HG03469 (cell line): ENCODE data around the gene ADAM15.

Experiments used
- ATAC-seq: cut with Tn5 transposase; IDR thresholded peaks from one replicate; pipeline ENCODE4 v1.9.1; 2021; ENCODE audit warnings: mild to moderate bottlenecking, moderate library complexity, moderate number of reproducible peaks; ENCODE audit not compliant: unreplicated experiment

ADAM15 gene

DNA sequence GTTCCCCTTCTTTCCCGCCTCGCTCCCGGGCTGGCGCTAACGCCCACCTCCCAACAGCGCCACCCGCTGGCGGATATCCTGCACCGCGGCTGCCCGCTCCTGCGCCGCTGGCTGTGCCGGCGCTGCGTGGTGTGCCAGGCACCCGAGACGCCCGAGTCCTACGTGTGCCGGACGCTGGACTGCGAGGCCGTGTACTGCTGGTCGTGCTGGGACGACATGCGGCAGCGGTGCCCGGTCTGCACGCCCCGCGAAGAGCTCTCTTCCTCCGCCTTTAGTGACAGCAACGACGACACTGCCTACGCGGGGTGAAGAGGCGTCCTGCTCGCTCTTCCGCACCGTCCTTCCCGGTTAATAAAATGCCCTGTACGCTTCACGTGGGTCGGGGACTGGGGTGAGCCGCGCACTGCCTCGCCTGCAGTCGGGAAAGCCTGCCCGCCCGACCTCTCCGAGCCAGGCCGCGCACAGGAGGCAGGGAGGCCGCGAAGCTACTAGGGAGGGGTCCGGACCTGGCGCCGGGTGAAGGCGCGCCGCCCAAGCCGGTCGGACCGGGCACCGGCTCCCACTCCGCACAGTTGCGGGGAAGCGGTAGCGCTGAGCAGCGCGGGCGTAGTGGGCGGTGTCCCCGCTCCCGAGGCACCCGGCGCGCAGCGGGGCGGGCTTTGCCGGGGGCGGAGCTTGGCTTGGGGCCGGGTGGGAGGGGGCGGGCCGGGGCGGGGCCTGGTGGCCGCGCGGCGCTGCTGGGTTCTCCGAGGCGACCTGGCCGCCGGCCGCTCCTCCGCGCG lies at the start of gene ADAM15:
Gene ADAM15, plus strand, starts transcription at position 757 of the 782 bp plus-strand sequence. CDS start 71 bp downstream, outside the sequence.
- peak; percentile 45 for ATAC-seq

DNA sequence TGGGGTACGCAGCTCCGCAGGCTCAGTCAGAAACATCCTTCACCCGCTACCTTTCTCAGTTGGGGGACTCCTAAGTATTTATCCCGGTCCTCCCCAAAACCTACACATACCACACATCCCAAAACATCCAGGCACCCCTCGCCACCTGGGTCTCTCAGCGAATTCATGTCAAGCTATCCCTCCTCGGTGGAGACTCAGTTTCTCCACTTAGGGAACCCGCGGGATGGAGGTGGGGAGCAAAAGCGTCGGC lies 49.8 kb upstream of the ADAM15 start:
- ATAC-seq = no peak

DNA sequence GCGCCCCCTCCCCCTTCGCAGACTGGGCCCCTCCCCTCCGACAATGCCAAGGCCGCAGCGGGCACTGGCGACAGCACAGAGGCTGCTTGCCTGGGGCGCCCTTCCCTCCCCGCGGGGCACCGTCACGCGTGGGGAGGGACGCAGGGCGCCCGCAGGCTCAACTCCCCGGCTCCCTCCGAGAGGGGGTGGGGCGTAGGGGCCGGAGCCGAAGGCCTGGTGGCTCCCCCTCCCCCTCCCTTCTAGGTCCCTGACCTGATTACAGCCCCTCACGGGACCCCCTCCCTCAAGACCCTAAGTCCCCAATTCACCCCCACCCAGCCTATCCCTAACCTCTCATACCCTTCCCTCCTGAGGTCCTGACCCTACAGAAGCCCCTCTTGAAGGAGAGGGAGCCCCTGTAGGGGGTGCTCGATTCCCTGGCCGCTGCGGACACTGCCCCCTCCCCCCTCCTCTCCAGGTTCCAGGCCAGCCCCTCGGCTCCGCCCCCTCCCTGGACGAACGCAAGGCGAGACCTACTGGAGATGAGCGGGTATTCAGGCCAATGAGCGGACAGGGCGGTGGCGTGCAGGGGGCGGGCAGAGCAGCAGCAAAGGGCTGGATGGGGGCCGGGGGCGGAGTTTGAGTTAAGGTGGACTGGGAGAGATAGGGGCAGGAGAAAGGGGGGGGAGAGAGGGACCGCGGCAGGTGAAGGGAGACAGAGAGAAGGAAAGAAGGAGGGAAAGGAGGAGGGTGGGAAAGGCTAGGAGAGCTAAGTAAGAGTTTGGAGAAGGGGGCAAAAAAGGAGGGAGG lies 49.2 kb upstream of the ADAM15 start:
- ATAC-seq = no peak

DNA sequence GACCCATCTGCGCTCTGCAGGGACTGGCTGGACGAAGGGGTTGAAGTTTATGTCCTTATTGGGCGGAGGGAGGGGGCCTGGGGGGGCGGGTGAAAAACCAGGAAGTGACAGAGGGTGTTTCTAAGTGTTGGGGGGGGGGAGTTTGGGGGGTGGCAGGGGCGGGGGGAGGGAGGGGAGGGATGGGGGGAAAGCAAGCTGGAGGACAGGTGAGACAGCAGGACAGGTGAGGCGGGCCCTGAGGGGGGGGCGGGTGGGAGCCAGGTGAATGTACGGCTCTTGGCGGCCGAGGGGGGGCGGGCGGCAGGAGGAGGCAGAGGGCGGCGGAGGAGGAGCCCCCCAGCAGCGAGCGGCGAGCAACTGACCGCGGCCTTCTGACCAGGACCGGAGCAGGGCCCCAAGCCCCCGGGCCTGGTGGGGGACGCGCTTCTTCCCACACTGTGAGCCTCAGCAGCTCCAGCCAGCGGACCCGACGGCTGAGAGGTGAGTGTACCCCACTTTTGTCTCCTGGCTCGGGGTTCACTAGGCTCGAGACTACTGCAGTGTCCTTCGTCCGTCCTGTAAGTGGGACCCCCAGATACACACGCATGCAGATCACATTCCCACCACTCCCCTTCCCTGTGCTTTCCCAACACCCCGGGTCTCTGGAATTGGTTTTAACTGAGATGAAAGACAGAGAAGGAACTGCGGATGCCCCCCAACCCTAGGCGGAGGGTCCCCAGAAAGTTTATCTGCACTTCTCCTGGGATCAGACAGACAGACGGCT lies 48.5 kb upstream of the ADAM15 start, which contains the start of gene ZBTB7B:
Gene ZBTB7B, plus strand, starts transcription at position 339 of the 763 bp plus-strand sequence. CDS start 11,859 bp downstream, outside the sequence.
- ATAC-seq = no peak

DNA sequence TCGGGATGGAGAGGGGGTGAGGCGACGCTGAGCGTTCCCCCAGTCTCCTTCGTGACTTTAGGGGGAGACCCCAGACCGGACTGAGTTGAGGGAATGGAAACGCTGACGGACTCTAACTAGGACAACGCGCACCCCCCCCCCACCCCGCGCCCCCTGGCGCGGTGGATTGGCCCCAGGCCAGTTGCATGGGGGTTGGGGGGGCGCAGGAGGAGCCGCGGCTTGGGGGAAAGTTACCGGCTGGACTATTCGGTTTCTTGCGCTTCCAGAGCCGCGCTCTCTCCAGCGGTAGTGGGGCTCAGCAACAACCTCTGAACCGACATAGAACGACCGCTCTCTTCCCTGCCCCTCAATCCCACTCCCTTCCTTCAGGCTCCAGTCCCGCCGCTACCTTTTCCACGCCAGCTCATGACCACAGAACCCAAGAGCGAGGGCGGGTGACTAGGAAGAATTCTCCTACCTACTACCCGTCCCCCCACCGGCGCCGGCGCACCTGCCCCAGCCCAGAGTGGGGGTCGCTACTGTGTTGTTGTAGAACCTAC lies 47.8 kb upstream of the ADAM15 start:
- ATAC-seq = no peak

- ATAC-seq = no peak
These were observed 47.3 kb upstream of the ADAM15 start for GRCh38 chr1:155003766-155004351.

DNA sequence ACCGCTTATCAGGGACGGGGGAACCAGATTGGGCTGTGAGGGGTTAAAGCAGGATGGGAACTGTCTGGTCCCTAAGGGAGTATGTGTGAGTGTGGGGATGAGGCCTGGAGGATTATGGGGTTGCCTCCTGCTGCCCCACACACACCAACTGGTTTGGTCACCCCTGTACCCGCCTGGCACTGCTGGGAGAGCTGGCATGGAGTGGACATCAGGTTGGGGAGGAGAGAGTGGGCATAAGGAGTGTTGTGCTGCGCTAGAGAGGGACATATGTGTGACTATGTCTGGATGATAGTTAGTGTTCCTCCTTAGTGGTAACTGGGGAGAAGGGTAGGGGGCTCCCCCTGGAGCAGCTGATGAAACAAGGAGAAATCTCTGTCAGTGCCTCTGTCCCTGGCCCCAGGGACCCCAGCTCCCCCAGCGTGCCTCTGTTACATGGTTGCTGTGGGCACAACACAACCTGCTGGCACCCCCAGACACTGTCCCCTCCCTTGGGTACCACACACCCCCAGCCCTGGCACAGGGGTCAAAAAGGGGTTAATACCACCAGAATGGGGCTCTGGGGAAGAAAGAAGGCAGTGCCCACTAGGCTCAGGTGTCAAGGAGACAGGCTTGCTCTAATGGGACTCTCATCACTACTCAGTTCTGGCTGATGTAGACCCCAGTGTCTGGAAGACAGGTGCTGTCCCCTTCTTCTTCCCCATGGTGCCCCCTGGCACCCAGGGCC lies 46.6 kb upstream of the ADAM15 start:
- ATAC-seq = no peak

GRCh38 chr1:155005076-155006011 lies 45.8 kb upstream of the ADAM15 start:
- ATAC-seq = no peak

- no peak for ATAC-seq
These were observed 44.5 kb upstream of the ADAM15 start for GRCh38 chr1:155006601-155007101.

- no peak for ATAC-seq
These were observed 43.8 kb upstream of the ADAM15 start for GRCh38 chr1:155007251-155007828.

- no peak for ATAC-seq
These were observed 42.8 kb upstream of the ADAM15 start for GRCh38 chr1:155008015-155008941.

- ATAC-seq = no peak
These were observed 41.9 kb upstream of the ADAM15 start for GRCh38 chr1:155009221-155009711.

DNA sequence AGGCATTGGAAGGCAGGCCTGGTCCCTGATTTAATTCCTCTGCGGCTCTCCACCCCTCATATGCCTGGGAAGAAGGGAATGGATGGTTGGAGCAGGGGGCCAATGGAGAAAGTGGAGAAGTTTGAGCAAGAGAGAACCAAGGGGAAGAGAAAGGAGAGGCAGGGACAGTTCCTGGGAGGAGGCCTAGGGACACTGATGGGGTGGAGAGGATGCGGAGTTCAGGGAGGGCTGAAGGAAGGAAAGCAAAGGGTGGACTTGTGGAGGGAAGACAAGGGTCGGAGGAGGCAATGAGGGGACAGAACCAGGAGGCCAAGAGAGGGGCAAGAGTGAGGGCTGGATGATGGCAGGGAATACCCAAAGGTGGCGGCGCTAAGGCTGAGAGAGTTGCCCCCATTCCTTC lies 41.4 kb upstream of the ADAM15 start:
- no peak for ATAC-seq

DNA sequence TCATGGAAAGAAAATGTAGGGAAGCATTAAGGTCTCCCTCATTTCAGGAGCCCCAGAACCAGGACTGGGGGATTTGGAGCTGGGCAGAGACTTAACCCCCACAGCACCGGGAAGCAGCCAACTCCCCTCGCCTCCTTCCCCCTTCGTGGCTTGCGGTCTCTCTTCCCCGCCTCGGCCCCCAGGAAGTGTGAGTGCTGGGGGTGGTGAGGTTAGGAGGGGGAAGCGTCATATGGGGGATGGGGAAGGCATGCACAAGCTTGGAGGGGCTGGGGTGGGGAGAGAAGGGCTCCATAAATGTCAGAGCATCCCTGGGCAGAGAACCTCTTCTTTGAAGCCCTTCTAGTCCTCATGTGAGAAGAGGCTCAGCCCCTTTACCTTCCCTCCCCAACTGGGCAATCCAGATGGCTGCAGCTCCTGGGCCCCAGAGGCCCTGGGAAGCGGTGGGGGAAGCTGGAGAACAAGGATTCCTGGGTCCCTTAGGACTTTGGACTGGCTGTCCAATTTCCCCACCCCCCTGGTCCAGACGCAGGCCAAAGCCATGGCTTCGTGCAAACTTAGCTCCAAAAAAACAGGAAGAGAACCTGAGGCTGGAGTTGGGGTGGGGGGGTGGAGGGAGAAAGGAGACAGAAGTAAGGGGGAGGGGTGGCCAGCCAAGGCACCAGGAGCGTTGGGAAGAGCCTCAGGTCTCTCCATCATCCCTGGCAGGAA lies 40.8 kb upstream of the ADAM15 start:
- ATAC-seq = no peak

GRCh38 chr1:155011004-155011416 lies 40.1 kb upstream of the ADAM15 start:
- no peak for ATAC-seq

DNA sequence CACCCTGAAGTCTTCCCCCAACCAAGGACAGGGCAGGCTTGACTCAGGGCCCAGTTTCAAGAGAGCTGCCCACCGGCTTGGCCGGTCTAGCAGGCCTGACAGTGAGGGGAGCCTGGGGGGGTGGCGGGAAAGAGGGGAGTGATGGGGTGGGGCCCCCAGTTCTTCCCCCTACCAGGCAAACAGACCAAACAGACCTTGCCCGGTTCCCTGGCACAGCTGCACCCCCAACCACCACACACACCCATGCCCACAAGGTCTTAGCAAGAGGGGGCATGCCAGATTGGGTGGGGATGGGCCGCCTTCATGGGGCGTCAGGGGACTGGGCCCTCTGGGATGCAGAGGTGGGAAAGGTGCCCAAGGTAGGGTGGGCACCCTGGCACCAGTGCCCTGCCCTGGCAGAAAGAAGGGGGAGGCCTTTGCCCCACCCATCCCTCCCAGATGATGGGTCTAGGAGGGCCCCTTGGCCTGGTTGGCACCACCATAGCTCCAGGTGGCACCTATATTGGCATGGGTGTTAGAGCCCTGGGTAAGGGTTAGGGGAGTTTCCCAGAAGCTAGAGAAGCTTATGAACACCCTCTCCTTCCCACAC lies 39.6 kb upstream of the ADAM15 start:
- no peak for ATAC-seq
